Thyroid gland (tissue), 4 donors: ENCODE data around the gene BHMT.

Source experiments
- CTCF ChIP-seq, 6 experiments: fragments of 200-600 bp in 3 of 6; fragments of 450-650 bp in 3 of 6; sonication (generic) in 3 of 6; IDR thresholded peaks; one replicate each; pipeline ENCODE4 v1.5.1; 2016 to 2019; ENCODE audit warnings: antibody characterized with exemption in 6 of 6, mild to moderate bottlenecking in 2 of 6, inconsistent platforms in 1 of 6, moderate library complexity in 1 of 6
- POLR2A ChIP-seq, 2 donors: fragments of 450-650 bp; IDR thresholded peaks; one replicate each; pipeline ENCODE4 v1.6.1; 2017; ENCODE audit warnings: antibody characterized with exemption in 2 of 2, mild to moderate bottlenecking in 2 of 2, moderate library complexity in 1 of 2

- TF ChIP-seq CTCF (IDR thresholded peaks at IDR 0.05) (no peak), POLR2A (IDR thresholded peaks at IDR 0.05) (no peak)
Observed at GRCh38 chr5:79086116-79086515, 25.5 kb upstream of the BHMT start.
